Fibroblast of lung (primary cell): ENCODE results near the gene TFF1.

Experiments
- EZH2 ChIP-seq: IDR thresholded peaks from 2 replicates; pipeline ENCODE4 v1.5.1; 2012; ENCODE audit warnings: low read length, control low read depth, mild to moderate bottlenecking; ENCODE audit errors: missing control alignments
- TF ChIP-seq, protein P1 (sequence below), 2 donors: IDR thresholded peaks in 1 of 2; conservative IDR thresholded peaks in 1 of 2; 1 replicate in 1 of 2; 2 replicates in 1 of 2; pipeline ENCODE4 v1.5.1; 2011 to 2012; ENCODE audit warnings: low read length in 2 of 2, control low read depth in 1 of 2, inconsistent platforms in 1 of 2, low read depth in 1 of 2, mild to moderate bottlenecking in 1 of 2

- TF ChIP-seq, protein P1, sequence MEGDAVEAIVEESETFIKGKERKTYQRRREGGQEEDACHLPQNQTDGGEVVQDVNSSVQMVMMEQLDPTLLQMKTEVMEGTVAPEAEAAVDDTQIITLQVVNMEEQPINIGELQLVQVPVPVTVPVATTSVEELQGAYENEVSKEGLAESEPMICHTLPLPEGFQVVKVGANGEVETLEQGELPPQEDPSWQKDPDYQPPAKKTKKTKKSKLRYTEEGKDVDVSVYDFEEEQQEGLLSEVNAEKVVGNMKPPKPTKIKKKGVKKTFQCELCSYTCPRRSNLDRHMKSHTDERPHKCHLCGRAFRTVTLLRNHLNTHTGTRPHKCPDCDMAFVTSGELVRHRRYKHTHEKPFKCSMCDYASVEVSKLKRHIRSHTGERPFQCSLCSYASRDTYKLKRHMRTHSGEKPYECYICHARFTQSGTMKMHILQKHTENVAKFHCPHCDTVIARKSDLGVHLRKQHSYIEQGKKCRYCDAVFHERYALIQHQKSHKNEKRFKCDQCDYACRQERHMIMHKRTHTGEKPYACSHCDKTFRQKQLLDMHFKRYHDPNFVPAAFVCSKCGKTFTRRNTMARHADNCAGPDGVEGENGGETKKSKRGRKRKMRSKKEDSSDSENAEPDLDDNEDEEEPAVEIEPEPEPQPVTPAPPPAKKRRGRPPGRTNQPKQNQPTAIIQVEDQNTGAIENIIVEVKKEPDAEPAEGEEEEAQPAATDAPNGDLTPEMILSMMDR (conservative IDR thresholded peaks at IDR 0.05 in 1 of 2, IDR thresholded peaks at IDR 0.05 in 1 of 2; ENCODE audit: low read depth in 1 of 2, low read length in 2 of 2), result no peak
- TF ChIP-seq EZH2, result no peak
Observed at GRCh38 chr21:42358937-42359336, 7.4 kb downstream of the TFF1 start.
